ENCODE results near the gene MYO9B.
"Not testable (repeated sequence)": the region's sequence is repeated elsewhere in the genome, so short reads cannot be mapped to it uniquely, and the experiment has no call there.

Gene MYO9B

GRCh38 chr19:17129377-17129776 is 53.8 kb downstream of the MYO9B start:
- DNase-seq (ENCODE audit: low read depth, low spot score): no peak
- no peak overlapping the region for H3K4me3 ChIP-seq (ENCODE audit: low read length)

DNA sequence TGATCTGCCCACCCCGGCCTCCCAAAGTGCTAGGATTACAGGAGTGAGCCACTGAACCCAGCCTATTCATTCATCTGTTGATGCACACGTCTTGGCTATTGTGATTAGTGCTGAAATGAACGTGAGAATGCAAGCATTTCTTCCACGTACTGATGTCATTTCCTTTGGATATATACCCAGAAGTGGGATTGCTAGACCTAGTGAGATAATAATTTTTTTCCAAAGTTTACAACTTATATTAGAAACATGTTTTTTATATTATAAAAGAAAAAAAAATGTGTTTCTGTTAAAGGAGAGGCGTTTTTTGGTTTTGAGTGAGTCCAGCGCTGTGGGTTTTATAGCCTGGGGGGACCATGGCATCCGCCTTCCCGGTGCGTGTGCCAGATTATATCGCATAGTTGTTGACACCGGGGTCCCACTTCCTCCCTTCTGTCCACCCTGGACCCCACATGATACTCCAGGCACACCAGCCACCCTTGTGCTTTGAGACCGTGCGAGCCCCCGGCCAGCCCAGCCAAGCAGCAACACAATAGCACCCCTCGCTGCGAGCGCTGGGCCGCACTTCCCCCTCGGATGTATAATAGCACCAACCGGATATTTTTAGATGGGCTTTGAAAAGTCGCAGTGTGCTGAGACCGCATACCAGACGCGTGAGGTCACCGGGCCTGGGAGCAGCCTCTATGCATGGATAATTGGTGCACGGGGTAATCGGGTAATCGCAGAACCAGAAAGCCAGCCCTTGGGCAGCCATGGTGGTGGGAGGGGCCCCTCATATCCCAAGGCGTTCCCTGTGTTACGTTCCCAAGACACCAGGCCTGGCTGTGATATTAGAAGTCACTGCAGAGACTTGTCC is 59.6 kb downstream of the MYO9B start:
- H3K4me3 ChIP-seq (ENCODE audit: low read length): no peak overlapping the region
- DNase-seq (ENCODE audit: low read depth, low spot score): no peak

DNA sequence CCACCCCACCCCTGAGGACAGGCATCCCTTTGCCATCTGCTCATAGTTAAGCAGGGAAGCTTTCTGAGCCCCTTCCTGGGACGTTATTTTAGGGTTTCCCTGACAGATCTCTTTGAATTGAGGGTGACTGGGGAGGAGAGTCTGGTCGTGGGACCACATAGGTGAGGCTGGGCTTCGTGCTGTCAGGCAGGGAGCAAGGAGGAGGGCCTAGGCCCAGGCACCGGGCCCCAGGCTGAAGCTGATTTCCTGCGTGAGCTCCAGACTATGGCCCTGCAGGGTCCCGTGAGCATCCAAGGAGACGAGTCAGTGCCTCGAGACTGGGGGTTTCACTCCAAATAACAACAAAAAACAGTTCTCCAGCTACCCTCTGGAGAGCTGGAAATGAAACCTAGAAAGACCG is 60.4 kb downstream of the MYO9B start:
- DNase-seq (ENCODE audit: low read depth, low spot score): no peak
- no peak overlapping the region for H3K4me3 ChIP-seq (ENCODE audit: low read length)

DNA sequence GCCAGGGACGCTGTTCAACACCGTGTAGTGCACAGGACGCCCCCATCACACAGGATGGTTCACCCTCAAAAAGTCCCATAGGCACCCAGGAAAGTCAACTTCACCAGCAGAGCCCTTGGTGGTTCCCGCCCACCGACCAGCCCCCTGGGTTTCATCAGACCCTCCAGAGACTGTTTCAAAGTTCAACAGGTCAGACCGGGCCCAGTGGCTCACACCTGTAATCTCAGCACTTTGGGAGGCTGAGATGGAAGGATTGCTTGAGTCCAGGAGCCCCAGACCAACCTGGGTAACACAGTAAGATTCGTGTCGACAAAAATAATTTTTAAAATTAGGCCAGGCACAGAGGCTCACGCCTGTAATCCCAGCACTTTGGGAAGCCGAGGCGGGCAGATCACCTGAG is 61.0 kb downstream of the MYO9B start:
- DNase-seq (ENCODE audit: low read depth, low spot score): no peak
- no peak overlapping the region for H3K4me3 ChIP-seq (ENCODE audit: low read length)

DNA sequence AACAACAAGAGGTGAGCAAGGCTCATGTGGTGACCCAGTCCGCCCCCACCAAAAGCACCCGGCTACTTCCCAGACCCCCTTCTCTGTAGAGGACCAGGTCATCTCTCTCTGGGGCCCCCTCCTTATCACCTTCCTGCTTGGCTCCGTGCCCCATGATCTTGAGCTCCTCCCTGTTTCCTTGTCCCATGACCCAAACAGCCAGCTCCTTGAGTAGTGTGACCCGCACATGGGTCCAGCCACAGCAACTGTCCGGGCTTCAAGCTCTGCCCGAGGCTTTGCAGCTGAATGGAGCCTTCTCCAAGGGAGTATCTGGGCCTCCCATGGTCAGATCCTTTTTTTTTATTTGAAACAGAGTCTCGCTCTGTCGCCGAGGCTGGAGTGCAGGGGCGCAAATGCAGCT is 61.8 kb downstream of the MYO9B start:
- no peak overlapping the region for H3K4me3 ChIP-seq (ENCODE audit: low read length)
- DNase-seq (ENCODE audit: low read depth, low spot score): no peak

GRCh38 chr19:17138052-17138846 is 62.7 kb downstream of the MYO9B start:
- not testable (repeated sequence) for DNase-seq (ENCODE audit: low read depth, low spot score); H3K4me3 ChIP-seq (ENCODE audit: low read length)

DNA sequence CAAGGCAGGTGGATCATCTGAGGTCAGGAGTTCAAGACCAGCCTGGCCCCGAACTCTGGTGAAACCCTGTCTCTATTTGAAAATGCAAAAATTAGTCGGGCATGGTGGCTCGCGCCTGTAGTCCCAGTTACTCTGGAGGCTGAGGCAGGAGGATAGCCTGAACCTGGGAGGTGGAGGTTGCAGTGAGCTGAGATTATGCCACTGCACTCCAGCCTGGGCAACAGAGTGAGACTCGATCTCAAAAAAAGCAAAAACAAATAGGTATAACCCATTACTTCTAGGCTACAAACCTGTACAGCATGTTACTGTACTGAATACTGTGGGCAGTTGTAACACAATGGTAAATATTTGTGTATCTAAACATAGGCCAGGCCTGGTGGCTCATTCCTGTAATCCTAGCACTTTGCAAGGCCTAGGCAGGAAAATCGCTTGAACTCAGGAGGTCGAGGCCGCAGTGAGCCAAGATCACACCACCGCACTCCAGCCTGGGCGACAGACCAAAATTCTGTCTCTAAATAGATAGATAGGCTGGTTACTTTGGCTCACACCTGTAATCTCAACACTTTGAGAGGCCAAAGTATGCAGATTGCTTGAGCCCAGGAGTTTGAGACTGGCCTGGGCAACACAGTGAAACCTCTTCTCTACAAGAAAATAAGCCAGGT is 63.5 kb downstream of the MYO9B start:
- H3K4me3 ChIP-seq (ENCODE audit: low read length): no peak overlapping the region
- DNase-seq (ENCODE audit: low read depth, low spot score): no peak

DNA sequence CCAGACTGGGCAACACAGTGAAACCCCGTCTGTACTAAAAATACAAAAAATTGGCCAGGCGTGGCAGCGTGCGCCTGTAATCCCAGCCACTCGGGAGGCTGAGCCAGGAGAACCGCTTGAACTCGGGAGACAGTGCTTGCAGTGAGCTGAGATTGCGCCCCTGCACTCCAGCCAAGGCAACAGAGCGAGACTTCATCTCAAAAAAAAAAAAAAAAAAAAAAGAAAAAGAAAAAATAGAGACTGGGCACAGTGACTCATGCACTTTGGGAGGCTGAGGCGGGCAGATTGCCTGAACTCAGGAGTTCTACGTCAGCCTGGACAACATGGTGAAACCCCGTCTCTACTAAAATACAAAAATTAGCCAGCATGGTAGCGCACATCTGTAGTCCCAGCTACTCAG is 69.2 kb downstream of the MYO9B start:
- H3K4me3 ChIP-seq (ENCODE audit: low read length); DNase-seq (ENCODE audit: low read depth, low spot score): not testable (repeated sequence)

GRCh38 chr19:17145546-17146497 is 70.2 kb downstream of the MYO9B start:
- DNase-seq (ENCODE audit: low read depth, low spot score): no peak
- no peak overlapping the region for H3K4me3 ChIP-seq (ENCODE audit: low read length)

GRCh38 chr19:17148130-17148529 is 72.6 kb downstream of the MYO9B start:
- no peak overlapping the region for H3K4me3 ChIP-seq (ENCODE audit: low read length)
- DNase-seq (ENCODE audit: low read depth, low spot score): no peak

DNA sequence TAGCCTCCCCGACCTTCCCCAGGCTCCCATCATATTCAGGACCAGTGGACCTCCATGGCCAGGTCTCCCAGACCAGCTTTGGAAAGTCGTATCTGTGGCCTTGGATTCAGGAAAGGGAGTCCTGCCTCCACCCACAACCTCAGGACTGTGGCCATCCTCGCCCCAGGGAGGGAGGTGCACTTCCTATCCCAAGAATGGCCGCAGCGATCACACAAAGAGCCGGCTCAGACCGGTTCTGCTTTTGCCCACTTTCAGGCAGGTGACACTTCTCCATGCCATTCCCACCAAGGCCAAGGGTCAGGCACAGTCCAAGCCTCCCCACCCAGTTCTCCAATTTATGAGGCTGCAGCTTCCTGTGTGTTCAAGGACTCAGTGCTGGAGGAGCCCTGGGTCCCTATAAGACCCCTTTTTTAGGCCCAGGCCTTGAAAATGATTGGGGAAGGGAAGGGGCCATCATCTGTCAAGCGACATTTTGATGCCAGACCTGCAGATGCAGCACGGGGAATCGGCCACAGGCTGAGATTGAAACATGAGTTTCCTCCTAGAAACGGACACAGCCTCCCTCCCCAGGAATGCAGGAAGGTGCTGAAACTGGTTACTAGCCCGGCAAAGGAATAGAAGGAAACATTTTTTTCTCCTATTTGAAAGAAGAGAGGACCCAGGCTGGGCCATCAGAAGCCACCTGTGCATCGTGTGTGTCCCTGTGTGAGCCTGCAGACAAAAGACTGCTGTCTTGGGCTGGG is 74.0 kb downstream of the MYO9B start:
- no peak for DNase-seq (ENCODE audit: low read depth, low spot score)
- H3K4me3 ChIP-seq (ENCODE audit: low read length): no peak overlapping the region

DNA sequence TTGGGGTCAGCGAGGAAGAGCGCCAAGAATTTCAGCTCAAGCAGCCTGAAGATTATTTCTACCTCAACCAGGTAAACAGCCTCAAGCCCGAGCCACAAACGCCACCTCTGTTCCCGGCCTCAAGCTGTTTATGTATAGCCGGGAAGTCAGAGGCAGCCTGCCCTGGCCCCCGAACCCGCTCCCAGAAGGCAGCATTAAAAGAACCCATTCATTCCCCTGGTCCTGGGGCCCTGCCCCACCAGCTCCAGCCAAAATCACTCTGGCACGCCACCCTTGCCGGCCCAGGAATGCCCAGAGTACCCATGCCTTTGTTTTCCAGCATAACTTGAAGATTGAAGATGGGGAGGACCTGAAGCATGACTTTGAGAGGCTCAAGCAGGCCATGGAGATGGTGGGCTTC is 78.4 kb downstream of the MYO9B start:
- DNase-seq (ENCODE audit: low read depth, low spot score): no peak

DNA sequence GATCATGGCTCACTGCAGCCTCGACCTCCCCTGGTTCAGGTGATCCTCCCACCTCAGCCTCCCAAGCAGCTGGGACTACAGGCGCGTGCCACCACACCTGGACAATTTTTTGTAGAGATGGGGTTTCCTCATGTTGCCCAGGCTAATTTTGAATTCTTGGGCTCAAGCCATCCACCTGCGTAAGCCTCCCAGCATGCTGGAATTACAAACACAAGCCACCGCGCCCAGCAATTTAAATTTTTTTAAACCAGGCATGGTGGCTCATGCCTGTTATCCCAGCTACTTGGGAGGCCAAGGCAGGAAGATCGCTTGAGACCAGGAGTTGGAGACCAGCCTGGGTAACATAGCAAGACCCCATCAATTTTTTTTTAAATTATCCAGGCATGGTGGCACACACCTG is 79.7 kb downstream of the MYO9B start:
- DNase-seq (ENCODE audit: low read depth, low spot score): no peak

More for the DNA sequence above, 78.4 kb downstream of the MYO9B start:
- no peak overlapping the region for H3K4me3 ChIP-seq (ENCODE audit: low read length)

DNA sequence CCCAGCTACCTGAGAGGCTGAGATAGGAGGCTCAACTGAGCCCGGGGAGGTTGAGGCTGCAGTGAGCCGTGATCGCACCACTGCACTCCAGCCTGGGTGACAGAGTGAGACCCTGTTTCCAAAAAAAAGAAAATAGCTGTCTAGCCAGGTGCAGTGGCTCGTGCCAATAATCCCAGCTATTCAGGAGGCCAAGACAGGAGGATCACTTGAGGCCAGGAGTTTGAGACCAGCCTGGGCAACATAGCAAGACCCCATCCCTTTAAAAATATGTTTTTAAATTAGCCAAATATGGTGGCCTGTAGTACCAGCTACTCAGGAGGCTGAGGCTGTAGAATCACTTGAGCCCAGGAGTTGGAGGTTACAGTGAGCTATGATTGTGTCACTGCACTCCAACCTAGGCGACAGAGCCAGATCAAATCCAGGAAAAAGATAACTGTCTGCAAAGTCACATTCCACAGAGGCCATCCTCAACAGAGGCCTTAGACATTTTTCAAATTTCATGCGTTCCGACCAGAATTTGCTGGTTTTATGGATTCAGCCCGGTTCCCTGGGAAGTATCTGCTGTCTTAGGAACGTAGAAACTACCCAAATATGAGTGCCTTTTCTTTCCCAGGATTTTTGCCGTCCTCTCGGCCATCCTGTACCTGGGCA is 80.8 kb downstream of the MYO9B start:
- H3K4me3 ChIP-seq (ENCODE audit: low read length): no peak overlapping the region
- DNase-seq (ENCODE audit: low read depth, low spot score): no peak

More for the DNA sequence above, 79.7 kb downstream of the MYO9B start:
- H3K4me3 ChIP-seq (ENCODE audit: low read length): no peak overlapping the region

GRCh38 chr19:17156947-17157302 is 81.3 kb downstream of the MYO9B start:
- no peak for DNase-seq (ENCODE audit: low read depth, low spot score)
- no peak overlapping the region for H3K4me3 ChIP-seq (ENCODE audit: low read length)

DNA sequence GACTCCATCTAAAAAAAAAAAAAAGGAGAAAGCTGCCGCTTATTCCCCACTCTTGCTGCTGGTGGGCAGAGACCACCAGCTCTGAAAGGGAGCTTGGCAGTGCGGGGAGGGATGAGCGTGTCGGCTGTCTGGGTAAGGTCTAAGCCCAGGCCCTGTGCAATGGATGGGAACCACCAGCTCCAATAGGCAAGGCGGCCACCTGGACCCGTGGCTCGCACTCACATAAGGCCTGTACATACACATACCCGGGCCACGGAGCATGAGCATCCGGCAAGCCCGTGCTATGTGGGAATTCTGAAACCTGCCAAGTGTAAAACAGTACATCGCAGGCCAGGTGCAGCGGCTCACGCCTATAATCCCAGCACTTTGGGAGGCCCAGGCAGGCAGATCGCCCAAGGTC is 83.0 kb downstream of the MYO9B start:
- H3K4me3 ChIP-seq (ENCODE audit: low read length): no peak overlapping the region

GRCh38 chr19:17159466-17160393 is 84.2 kb downstream of the MYO9B start:
- DNase-seq (ENCODE audit: low read depth, low spot score): no peak
- no peak overlapping the region for H3K4me3 ChIP-seq (ENCODE audit: low read length)

More for the DNA sequence above, 83.0 kb downstream of the MYO9B start:
- DNase-seq (ENCODE audit: low read depth, low spot score): no peak
